ENCODE measurements around the gene TNRC6C. TPM values are rescaled to one million over a fixed set of nuclear protein-coding genes. Genes with fewer than 3 reads are reported as not detected.

Gene TNRC6C
- total and polyA plus RNA-seq, 2 experiments from 2014 or later, result 4.2 to 5.6 TPM

- peaks cover under 1% of the 10 kb centered on the region for H3K4me1 ChIP-seq (ENCODE audit: insufficient read depth)
- no peak for TF ChIP-seq CTCF (IDR thresholded peaks at IDR 0.05; ENCODE audit: poor library complexity)
- no peak for TF ChIP-seq EZH2phosphoT487 (IDR thresholded peaks at IDR 0.05; ENCODE audit: low read depth, severe bottlenecking, unreplicated experiment)
- no peak for TF ChIP-seq EZH2 (IDR thresholded peaks at IDR 0.05; ENCODE audit: borderline replicate concordance)
- H3K27me3 ChIP-seq, result no peaks in the 10 kb centered on the region
- peaks cover 3% of the 10 kb centered on the region for H3K79me2 ChIP-seq
- no peak overlapping the region for H3K4me2 ChIP-seq
- no peak overlapping the region for H2AFZ ChIP-seq
- no peaks in the 10 kb centered on the region for H4K20me1 ChIP-seq (ENCODE audit: insufficient read depth, poor library complexity, severe bottlenecking)
- H3K9me3 ChIP-seq (ENCODE audit: low read depth), result no peaks in the 10 kb centered on the region
- no peak overlapping the region for H3K4me3 ChIP-seq
- H3K9me2 ChIP-seq (replicated peaks; ENCODE audit: insufficient read depth), result no peaks in the 10 kb centered on the region
- no peak for DNase-seq (ENCODE audit: low spot score)
- 74% methylated on average over 2 of the region's 2 CpGs for WGBS (ENCODE audit: low lambda C conversion rate, missing lambda C conversion rate)
- H3K36me3 ChIP-seq (replicated peaks; ENCODE audit: insufficient read depth, low read depth), result no peaks in the 10 kb centered on the region
- no peak overlapping the region for H3K27ac ChIP-seq
These were observed 88.4 kb downstream of the TNRC6C start for GRCh38 chr17:78046923-78047322.

- H3K36me3 ChIP-seq (replicated peaks; ENCODE audit: insufficient read depth, low read depth), result no peaks in the 10 kb centered on the region
- H3K9me2 ChIP-seq (replicated peaks; ENCODE audit: insufficient read depth), result no peaks in the 10 kb centered on the region
- H3K4me1 ChIP-seq (ENCODE audit: insufficient read depth), result no peaks in the 10 kb centered on the region
- WGBS (ENCODE audit: low lambda C conversion rate, missing lambda C conversion rate), result 96% methylated on average over 10 of the region's 10 CpGs
- peaks cover 3% of the 10 kb centered on the region for H3K79me2 ChIP-seq
- H3K4me3 ChIP-seq, result no peak overlapping the region
- no peaks in the 10 kb centered on the region for H4K20me1 ChIP-seq (ENCODE audit: insufficient read depth, poor library complexity, severe bottlenecking)
- no peak for TF ChIP-seq EZH2 (IDR thresholded peaks at IDR 0.05; ENCODE audit: borderline replicate concordance)
- no peak for TF ChIP-seq EZH2phosphoT487 (IDR thresholded peaks at IDR 0.05; ENCODE audit: low read depth, severe bottlenecking, unreplicated experiment)
- TF ChIP-seq CTCF (IDR thresholded peaks at IDR 0.05; ENCODE audit: poor library complexity), result no peak
- no peaks in the 10 kb centered on the region for H3K27me3 ChIP-seq
- H3K4me2 ChIP-seq, result no peak overlapping the region
- no peak overlapping the region for H2AFZ ChIP-seq
- no peaks in the 10 kb centered on the region for H3K9me3 ChIP-seq (ENCODE audit: low read depth)
- H3K27ac ChIP-seq, result no peak overlapping the region
- DNase-seq (ENCODE audit: low spot score), result no peak
These were observed 90.1 kb downstream of the TNRC6C start for GRCh38 chr17:78048346-78049292.

GRCh38 chr17:78049609-78050008, 91.1 kb downstream of the TNRC6C start:
- H3K27ac ChIP-seq, result no peak overlapping the region
- H3K9me3 ChIP-seq (ENCODE audit: low read depth), result no peaks in the 10 kb centered on the region
- DNase-seq (ENCODE audit: low spot score), result no peak
- no peaks in the 10 kb centered on the region for H3K27me3 ChIP-seq
- H3K4me2 ChIP-seq, result no peak overlapping the region
- H3K9me2 ChIP-seq (replicated peaks; ENCODE audit: insufficient read depth), result no peaks in the 10 kb centered on the region
- H2AFZ ChIP-seq, result no peak overlapping the region
- no peaks in the 10 kb centered on the region for H3K36me3 ChIP-seq (replicated peaks; ENCODE audit: insufficient read depth, low read depth)
- 100% methylated on average over 2 of the region's 2 CpGs for WGBS (ENCODE audit: low lambda C conversion rate, missing lambda C conversion rate)
- TF ChIP-seq EZH2phosphoT487 (IDR thresholded peaks at IDR 0.05; ENCODE audit: low read depth, severe bottlenecking, unreplicated experiment), result no peak
- TF ChIP-seq EZH2 (IDR thresholded peaks at IDR 0.05; ENCODE audit: borderline replicate concordance), result no peak
- TF ChIP-seq CTCF (IDR thresholded peaks at IDR 0.05; ENCODE audit: poor library complexity), result no peak
- H3K4me1 ChIP-seq (ENCODE audit: insufficient read depth), result no peaks in the 10 kb centered on the region
- peaks cover 3% of the 10 kb centered on the region for H3K79me2 ChIP-seq
- no peaks in the 10 kb centered on the region for H4K20me1 ChIP-seq (ENCODE audit: insufficient read depth, poor library complexity, severe bottlenecking)
- no peak overlapping the region for H3K4me3 ChIP-seq

Measured in hepatocyte (in vitro differentiated cells).